Measurements from ENCODE around the gene ITPRIP. TPM values are rescaled to one million over a fixed set of nuclear protein-coding genes. Genes with fewer than 3 reads are reported as not detected.

The ITPRIP gene
- total RNA-seq, 1 experiment from 2014 or later = 12.0 TPM

DNA sequence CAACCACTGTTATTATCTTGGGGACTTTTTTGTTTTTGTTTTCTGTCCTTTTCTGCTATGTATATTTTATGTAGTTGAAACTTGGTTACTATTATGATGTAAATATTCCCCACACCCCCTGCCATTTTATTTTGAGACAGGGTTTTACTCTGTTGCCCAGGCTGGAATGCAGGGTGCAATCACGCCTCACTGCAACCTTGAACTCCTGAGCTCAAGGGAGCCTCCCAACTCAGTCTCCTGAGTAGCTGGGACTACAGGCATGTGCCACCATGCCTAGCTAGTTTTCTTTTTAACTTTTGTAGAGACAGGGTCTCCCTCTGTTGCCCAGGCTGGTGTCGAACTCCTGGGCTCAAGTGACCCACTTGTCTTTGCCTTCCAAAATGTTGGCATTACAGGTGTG lies 51.3 kb downstream of the ITPRIP start:
- CTCF ChIA-PET = interaction anchor here (1.1 to 5.0 kb wide), 2 partner anchors 12 to 67 kb away, joined by 3 to 48 read pairs; partner anchors contain the start of gene CFAP58
- no peak for ATAC-seq
- POLR2A ChIA-PET = no interaction called here

More for the DNA sequence above, 51.3 kb downstream of the ITPRIP start:
- no peak overlapping the region for H3K27ac ChIP-seq (ENCODE audit: low read depth, low read length)
- H3K4me2 ChIP-seq (ENCODE audit: low read length) = no peak overlapping the region
- peaks cover 66% of the 10 kb centered on the region for H3K79me2 ChIP-seq (ENCODE audit: insufficient read depth, low read length)
- TF ChIP-seq FOSL1 (IDR thresholded peaks at IDR 0.05; ENCODE audit: low read depth) (no peak), POLR2A (IDR thresholded peaks at IDR 0.05; ENCODE audit: borderline replicate concordance, extremely low read depth, insufficient read depth, insufficient read length) (no peak), CEBPB (IDR thresholded peaks at IDR 0.05; ENCODE audit: low read depth) (no peak), ELF1 (IDR thresholded peaks at IDR 0.05; ENCODE audit: borderline replicate concordance, low read depth) (no peak), ZFX (IDR thresholded peaks at IDR 0.05) (no peak), RAD21 (IDR thresholded peaks at IDR 0.05; ENCODE audit: low read depth) (no peak)
- TF ChIP-seq, protein P1, sequence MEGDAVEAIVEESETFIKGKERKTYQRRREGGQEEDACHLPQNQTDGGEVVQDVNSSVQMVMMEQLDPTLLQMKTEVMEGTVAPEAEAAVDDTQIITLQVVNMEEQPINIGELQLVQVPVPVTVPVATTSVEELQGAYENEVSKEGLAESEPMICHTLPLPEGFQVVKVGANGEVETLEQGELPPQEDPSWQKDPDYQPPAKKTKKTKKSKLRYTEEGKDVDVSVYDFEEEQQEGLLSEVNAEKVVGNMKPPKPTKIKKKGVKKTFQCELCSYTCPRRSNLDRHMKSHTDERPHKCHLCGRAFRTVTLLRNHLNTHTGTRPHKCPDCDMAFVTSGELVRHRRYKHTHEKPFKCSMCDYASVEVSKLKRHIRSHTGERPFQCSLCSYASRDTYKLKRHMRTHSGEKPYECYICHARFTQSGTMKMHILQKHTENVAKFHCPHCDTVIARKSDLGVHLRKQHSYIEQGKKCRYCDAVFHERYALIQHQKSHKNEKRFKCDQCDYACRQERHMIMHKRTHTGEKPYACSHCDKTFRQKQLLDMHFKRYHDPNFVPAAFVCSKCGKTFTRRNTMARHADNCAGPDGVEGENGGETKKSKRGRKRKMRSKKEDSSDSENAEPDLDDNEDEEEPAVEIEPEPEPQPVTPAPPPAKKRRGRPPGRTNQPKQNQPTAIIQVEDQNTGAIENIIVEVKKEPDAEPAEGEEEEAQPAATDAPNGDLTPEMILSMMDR (IDR thresholded peaks at IDR 0.05 in 2 of 3, conservative IDR thresholded peaks at IDR 0.05 in 1 of 3; ENCODE audit: borderline replicate concordance in 1 of 3, insufficient read depth in 1 of 3, low read depth in 2 of 3, low read length in 2 of 3) = no peak
- TF ChIP-seq, protein P2, sequence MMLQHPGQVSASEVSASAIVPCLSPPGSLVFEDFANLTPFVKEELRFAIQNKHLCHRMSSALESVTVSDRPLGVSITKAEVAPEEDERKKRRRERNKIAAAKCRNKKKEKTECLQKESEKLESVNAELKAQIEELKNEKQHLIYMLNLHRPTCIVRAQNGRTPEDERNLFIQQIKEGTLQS (IDR thresholded peaks at IDR 0.05) = no peak
- no peaks in the 10 kb centered on the region for H3K27me3 ChIP-seq (ENCODE audit: insufficient read depth, low read length)
- H3K4me3 ChIP-seq (replicated peaks in 1 of 2; ENCODE audit: low read depth in 1 of 2, low read length in 2 of 2) = no peak overlapping the region
- peaks cover 15 to 27% of the 10 kb centered on the region in 2 experiments for H3K36me3 ChIP-seq (ENCODE audit: control insufficient read depth in 1 of 2, insufficient read depth in 2 of 2, low read length in 2 of 2)
- BruUV-seq (replicated peaks) = no TSS peak
- H4K20me1 ChIP-seq (ENCODE audit: insufficient read depth) = peaks cover 13% of the 10 kb centered on the region; the same call in 1 of the 2 replicates
- no peaks in the 10 kb centered on the region for H3K9me2 ChIP-seq (ENCODE audit: insufficient read depth)
- H3K9me3 ChIP-seq (ENCODE audit: control insufficient read depth in 1 of 2, insufficient read depth in 1 of 2, low read depth in 1 of 2, low read length in 2 of 2) = no peaks in the 10 kb centered on the region
- H2AFZ ChIP-seq (ENCODE audit: low read depth, low read length, poor library complexity, severe bottlenecking) = no peak overlapping the region
- peaks cover 3 to 5% of the 10 kb centered on the region in 2 experiments; a peak in 3 of 4 replicates for H3K4me1 ChIP-seq (ENCODE audit: control insufficient read depth in 1 of 2, insufficient read depth in 2 of 2, low read length in 2 of 2)
- intact Hi-C loops (cut with micrococcal nuclease) = no loop called here
- RAD21 ChIA-PET (ENCODE audit: low non-redundant PET in 1 of 2, low total read pairs in 2 of 2, uncharacterized antibody in 2 of 2, unreplicated experiment in 2 of 2) = no interaction called here
- DNase-seq (ENCODE audit: low read depth, low spot score) = no peak
- no peak overlapping the region for H3K9ac ChIP-seq (ENCODE audit: low read length)

Measured in HCT116 (cell line).